NCI-H2081 treated with DMSO at 0.1 percent for 48 hours (cell line): ENCODE results near the gene SNIP1.
"Not testable (repeated sequence)": the region's sequence is repeated elsewhere in the genome, so short reads cannot be mapped to it uniquely, and the experiment has no call there.

ENCODE experiments used
- DNase-seq: peaks from one replicate; lab custom pipeline; 2025; lab: John Stamatoyannopoulos, UW

The SNIP1 gene, protein sequence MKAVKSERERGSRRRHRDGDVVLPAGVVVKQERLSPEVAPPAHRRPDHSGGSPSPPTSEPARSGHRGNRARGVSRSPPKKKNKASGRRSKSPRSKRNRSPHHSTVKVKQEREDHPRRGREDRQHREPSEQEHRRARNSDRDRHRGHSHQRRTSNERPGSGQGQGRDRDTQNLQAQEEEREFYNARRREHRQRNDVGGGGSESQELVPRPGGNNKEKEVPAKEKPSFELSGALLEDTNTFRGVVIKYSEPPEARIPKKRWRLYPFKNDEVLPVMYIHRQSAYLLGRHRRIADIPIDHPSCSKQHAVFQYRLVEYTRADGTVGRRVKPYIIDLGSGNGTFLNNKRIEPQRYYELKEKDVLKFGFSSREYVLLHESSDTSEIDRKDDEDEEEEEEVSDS

DNA sequence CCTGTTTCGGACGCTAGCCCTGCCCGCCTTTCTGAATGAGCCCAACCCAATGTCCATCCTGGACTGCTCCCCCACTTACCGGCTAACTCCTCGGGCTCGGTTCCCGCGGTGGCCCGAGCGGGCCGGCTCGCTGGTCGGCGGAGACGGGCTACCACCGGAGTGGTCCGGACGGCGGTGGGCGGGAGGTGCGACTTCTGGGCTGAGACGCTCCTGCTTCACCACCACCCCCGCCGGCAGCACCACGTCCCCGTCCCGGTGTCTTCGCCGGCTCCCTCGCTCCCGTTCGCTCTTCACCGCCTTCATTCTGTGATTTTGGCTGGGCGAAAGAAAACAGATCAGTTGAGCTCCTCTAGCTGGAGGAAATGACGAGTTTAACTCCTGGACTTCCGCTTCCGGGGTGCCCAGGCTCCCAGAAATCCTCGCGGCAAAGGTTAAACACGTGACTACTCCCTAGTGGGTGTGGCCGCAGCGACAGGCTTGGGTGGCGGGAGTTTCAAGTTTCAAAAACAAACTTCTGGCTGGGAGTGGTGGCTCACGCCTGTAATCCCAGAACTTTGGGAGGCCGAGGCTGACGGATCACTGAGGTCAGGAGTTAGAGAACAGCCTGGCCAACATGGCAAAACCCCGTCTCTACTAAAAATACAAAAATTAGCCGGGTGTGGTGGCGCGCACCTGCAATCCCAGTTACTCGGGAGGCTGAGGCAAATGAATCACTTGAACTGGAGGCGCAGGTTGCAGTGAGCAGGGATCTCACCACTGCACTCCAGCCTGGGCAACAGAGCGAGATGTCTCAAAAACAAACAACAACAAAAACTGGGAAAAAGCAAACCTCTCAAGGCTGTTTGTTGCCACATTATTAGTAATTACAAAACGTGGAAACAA is at the start of gene SNIP1:
SNIP1 (minus strand) TSS at position 367 of the 882 bp plus-strand sequence; CDS start at position 303, 64 bp downstream.
- peak; percentile 79 for DNase-seq

DNA sequence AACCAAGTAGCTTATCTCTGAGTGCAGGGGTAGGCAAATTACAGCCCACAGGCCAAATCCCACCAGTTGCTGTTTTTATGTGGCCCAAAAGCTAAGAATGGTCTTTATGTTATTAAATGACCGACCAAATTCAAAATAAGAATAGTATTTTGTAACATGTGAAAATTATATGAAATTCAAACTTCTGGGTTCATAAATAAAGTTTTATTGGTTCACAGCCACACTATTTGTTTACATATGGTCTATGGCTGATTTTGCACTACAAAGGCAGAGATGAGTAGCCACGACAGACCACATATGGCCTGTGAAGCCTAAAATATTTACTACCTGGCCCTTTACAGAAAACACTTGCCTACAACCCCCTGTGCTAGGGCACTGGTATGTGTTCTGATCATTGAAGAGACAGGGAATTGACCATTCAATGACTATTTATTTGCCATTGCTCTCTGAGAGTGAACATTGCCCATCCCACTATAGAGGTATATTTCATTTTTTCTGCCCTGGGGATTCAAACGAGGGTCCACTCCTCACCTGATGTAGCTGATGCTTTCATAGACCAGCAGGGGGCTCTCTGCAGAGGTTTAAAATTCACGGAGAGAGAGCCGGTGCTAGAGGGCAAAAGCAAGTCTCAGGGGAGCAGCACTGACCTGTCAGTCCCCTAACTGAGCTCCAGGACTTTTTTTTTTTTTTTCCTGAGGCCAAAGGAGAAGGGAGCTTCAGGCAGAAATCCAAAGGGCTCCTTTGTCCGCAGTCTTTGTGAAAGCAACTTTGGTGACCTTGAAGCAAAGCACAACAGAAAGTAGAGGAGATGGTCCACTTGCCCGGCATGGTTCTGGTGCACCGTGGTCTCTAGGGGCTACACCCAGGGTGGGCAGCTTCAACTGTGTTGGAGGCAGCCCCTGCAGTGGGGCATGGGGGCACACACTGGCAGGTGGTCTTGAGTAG is 48.9 kb upstream of the SNIP1 start:
- DNase-seq, result no peak

DNA sequence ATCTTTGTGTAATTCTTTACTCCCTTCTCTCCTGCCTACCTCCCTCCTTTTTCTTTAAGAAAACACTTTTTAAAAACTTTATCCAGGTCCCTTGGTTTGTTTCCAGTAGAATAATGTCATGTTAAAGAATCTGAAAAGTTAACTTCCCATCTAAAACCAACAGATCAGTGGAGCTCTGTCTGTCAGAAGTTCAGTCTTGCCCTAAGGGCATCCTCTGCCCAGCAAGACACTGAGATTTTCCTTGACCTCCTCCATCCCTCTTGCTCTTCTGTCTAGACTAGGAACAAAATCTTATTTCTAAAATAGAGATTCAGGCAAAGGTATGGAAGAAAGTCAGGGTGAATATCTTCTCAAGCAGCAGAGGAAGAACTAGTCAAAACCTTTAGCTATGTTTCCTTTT is 47.3 kb upstream of the SNIP1 start:
- DNase-seq, result no peak

DNA sequence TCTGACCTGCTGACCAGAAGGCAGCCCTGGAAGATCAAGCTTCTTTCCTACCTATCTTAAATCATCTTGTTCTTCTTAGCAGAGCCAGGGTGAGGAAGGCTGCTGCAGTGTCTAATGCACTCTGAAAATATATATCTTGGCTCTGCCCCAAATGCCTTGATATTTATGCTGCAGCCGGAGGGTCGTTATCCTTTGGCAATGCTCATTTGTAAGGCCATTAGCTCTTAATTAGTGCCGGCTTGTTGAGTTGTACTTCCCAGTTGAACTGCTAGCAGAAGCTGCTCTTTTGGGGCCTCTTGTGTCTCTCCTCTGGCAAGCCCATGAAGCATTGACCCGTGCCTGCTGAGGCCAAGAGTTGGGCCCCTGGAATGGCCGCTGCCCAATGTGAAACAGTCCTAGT is 45.8 kb upstream of the SNIP1 start:
- no peak for DNase-seq

DNA sequence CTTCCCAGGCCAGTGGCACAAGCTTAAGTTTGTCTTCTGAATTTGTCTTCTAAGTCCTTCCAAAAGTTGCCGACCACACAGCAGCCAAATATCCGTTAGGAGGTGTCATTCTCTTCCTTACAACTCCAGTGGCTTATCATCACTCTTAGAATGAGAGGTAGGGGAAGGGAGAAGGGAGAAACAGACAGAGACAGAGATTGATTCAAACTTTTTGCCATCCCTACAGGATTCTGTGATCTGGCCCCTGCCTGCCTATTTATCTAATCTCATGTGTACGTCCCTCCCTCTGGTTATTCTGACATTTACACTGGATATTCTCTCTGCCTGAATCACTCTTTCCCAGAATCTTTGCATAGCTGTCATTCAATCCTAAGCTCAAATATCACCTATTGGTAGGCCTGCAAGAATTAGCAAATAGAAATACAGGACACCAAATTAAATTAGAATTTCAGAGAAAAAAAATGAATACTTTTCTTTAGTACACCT is 42.1 kb upstream of the SNIP1 start:
- no peak for DNase-seq

DNA sequence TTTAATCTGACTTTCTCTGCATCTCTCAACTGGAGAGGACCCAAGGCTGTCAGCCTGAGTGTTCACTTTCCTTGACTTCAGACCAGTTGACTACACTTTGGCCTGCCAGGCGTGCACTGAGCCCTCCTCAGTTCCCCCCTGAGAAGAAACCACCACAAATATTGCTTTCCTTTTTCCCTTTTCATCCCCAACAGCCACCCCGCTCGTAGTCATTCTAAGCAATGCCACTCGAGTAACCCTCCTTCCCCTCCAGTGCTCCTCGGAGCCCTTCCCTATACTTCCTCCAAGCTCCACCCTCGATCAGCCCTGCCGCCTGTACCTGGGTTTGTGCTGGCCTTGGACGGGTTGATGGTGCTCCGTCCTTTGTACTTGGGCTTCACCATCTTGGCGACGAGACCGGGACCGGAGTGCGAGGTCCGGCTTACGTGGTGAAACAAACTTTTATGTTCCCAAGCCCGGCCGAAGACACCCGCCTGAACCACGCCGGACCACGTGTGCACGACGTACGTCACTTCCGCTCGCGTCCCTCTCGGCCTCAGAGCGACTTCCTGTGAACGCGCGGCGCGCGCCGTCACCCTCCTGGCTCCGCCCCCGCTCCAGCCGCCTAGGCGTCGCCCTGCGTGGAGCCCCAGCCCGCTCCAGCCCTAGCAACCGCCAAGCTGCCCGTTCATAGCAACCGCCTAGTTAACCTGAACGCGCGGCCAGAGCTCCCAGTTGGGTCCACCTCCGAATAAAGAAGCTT is 41.5 kb upstream of the SNIP1 start, which contains the start of gene GNL2:
GNL2 (minus strand) TSS at position 498 of the 742 bp plus-strand sequence; CDS start at position 383, 115 bp downstream.
- DNase-seq, result peak; percentile 88

DNA sequence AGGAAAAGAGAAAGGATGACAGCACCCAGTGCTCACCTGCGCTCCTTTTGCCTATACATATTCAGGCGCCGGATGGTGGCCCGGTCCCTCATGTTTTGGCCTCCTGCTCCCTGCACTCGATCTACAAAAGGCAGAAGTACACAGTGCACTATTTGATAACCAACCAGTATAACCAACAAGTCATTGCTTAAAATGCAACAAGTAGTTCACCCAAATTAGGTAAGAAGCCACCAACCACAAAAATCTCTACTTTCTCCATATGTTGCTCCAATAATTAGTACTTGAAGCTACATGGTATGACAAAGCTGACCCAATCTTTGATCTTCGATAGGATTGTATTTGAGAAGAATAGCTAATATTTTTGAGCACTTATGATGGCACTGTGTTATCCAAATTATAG is 39.6 kb upstream of the SNIP1 start:
- no peak for DNase-seq

DNA sequence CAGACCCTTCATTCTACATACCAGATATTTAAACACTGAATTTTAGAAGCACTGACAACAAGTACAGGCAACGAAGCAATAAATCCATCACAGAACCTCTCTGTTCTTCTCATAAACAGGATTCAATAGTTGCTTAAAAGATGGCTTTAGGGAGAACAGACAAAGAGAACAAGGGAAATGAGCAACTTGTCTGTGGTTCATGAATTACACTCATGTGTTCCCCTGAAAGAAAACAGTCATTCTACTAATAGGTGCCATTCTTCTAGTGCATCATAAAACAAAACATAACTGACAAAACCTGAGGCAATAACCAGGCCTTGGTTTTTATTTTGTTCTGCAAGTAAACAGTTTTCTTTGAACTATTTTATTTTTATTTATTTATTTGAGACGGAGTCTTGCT is 34.8 kb upstream of the SNIP1 start:
- DNase-seq, result no peak

DNA sequence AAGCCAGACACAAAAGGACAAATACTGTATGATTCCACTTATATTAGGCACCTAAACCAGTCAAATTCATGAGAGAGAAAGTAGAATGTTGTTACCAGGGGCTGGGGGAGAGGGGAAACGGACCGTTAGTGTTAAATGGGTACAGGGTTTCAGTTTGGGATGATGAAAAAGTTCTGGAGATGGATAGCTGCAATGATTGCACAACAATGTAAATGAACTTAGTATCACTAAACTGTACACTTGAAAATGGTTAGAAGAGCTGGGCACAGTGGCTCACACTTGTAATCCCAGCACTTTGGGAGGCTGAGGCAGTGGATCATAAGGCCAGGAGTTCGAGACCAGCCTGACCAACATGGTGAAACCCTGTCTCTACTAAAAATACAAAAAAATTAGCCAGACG is 30.5 kb upstream of the SNIP1 start:
- not testable (repeated sequence) for DNase-seq

DNA sequence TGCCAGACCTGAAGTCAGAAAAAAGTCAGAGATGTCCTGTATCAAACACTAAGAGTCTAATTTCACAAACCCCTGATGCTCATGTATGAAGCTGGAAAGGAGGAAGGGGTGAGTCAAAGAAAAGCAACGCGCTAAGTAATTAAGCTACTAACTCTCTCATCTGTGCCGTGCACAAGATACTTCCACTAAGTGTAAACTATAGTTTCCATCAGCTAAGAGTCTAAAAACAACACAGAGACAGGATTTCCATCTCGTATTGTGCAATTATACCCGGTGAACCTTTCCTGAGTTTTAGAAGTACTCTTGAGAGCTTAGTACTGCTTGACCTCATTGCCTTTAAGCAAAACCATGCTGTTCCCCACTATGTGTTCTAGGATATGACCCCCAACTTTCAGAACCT is 21.6 kb upstream of the SNIP1 start:
- DNase-seq, result no peak

DNA sequence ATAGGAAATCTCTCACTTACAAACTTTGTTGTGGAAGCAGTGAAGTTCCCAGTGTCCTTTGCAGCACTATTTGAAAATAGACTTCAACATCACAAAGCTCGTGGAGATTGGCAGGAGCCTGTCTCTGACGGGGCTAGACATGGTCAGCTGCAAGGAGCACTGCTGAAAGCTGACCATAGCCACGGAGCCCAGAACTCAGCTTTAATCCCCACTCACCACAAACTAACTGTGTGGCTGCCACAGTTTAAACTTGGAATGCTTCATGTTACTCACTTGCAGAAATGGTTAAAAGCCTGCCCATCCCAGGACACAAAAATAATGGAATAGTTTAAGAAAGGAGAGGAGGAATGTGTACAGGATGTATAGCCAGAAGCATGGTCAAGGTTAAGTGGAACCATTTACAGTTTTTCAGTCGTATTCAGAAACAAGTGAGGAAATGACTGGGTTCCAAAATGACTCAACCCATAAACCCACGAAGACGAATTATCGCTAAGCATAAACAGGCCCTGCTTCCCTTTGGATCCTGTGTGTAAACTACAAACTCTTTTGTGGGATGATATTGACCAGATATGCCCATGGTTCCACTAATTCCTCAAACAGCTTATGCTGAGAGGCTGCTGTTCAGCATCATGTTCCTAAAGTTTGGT is 20.9 kb upstream of the SNIP1 start:
- no peak for DNase-seq

DNA sequence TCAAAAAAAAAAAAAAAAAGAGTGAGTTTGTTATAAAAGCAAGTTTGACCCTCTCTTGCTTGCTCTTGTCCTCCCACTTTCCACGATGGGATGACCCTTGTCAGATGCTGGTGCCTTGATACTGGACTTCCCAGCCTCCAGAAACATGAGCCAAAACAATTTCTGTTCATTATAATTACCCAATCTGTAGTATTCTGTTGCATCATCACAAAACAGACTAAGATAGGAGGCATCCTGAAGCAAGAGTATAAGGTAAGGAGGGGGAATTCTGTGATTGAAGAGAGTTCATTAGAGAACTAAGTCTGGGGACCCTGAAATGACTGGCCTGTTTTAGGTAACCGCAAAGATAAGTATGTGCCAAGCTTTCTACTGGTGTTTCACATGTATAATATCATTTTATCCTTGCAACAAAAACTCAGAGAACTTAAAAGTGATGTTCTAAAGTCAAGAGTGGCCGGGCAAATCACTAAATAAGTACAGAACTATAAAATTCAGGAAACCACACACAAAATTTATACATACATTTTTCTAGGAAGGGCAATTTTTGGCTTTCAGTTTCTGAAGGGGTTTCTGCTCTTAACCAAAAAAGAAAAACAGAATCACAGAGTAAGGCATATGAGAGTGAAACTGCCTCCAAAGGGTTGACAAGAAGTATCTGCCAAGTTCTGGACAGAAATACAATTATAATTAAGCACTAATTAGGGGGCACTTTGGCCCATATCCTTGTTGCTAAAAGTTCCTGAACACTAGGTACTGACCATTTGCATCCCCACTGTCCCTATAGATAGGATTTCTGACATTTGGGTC is 16.6 kb upstream of the SNIP1 start:
- no peak for DNase-seq

DNA sequence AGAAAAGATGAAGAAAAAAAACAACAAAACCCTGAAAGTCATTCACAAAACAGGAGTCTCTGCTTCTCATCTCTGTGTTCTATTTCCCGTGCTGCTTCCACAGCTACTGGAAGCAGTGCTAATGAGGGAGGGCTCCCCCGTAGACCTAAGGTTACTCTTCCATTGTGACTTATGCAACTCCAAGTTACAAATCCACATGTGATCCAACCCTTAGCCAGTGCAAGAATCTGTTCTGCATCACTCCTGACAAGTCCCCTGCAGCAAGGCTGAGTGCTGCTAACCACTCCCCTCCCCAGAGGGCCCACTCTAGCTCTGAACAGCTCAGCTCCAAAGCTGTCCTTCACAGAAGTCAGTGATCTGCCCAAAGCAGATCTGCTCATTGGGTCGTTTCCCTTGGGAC is 12.9 kb upstream of the SNIP1 start:
- DNase-seq, result no peak

DNA sequence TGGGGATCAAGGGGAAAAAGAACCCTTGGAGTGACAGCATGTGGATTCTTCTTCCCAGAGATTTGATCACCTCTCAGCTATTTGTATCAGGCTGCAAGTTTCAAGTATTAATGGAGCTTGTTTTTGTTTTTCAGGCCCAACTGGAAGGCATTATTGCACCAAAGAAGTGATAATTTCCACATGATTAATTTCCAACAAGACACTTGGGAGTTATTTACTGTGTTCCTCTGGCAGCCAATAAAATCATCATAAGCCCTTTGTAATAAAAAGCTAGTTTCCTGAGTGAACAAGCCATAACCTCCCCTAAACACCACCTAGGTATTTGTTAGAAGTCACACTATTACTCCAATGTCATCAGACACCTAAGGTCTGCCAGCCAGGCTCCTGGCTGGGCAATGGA is 10.8 kb upstream of the SNIP1 start:
- DNase-seq, result no peak

DNA sequence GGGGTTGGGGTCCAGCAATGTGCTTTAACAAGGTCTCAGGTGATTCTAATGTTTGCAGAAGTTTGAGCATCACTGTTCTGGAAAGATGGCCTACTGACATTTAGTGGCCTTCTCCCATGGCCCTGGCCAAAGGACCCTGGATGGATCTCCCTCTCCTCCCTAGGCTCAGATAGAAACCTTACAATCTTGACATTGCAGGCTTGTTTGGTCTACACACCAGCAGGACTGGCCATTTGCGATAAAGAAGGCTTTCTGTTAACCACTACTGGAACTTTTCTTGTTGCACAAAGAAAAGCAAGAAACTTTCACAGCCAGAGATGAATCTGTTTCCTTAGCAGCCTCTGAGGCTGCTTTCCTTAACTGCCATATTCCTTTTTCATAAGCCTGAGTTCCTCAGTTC is 8.9 kb upstream of the SNIP1 start:
- no peak for DNase-seq

DNA sequence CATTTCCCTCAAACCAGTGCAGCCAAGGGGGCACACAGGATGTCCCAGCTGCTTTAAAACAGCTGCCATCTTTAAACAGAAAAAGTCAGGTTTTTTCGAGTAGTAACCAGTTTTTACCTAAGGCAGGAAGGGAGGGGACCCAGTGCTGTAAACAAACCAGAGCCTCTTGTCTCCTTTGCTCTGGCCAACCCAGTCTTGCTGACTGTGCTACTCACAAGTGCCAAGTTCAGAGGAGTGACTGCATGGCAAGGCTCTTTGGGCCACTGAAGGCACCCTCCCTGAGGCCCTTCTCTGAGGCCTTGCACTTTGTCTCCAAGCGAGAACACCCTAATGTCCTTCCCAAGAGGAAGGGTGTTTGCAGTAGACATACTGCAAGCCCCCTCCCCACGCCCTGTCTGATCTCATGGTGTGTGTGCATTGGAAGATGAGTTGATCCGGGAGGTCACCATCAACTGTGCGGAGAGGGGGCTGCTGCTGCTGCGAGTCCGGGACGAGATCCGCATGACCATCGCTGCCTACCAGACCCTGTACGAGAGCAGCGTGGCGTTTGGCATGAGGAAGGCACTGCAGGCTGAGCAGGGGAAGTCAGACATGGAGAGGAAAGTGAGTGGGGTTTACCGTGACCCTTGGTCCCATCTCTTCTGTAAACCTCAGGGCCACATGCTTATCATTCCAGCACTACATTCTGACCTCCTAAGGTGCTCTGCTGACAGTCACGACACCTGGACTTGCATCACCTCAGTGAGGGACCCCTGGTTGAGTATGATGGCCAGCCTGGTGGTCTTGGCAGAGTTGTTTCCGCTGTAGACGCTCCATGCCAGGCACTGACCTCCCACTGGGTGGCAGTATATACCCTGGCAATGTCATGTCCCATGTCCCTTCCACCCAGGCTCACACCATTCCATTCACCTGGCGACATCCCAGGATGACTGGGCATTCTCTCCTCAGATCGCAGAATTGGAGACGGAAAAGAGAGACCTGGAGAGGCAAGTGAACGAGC is 7.3 kb upstream of the SNIP1 start:
- no peak for DNase-seq

DNA sequence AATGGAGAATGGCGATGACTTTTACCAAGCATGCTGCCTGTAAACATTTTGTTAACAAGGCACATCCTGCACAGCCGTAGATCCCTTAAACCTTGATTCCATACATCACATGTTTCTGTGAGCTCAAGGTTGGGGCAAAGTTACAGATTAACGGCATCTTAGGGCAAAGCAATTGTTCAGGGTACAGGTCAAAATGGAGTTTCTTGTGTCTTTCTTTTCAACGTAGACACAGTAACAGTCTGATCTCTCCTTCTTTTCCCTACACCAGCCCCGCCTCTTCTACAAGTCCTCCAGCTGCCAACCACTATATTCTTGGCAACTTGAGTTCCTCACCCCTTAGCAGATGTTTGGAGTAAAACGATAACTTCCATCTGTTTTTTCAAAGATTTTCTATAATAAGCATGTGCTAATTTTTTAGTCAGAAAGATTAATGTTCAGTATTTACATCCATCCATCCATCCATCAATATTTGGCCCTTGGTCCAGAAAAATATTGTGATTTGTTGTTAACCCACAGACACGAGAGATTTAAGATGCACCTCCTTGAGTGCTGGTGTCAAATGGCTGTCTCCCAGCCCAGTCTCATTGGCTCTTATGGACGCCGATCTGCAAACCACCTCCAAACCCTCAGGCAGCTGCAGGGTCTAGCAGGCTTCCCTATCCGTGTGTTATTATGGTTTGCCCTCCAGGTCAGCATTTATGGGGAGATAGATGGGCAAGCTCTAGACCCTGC is 6.5 kb upstream of the SNIP1 start:
- no peak for DNase-seq

DNA sequence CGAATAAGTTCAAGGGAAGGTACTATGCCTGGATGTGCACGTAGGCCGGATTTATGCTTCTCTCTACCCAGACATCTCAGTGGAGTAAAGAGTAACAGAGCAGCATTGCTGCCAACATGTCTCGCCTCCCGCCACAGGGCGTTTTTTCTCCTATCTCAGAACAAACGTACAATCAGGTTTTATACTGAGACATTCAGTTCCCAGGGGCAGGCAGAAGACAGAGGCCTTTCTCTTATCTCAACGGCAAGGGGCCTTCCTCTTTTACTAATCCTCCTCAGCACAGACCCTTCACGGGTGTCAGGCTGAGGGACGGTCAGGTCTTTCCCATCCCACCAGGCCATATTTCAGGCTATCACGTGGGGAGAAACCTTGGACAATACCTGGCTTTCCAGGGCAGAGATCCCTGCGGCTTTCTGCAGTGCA is 5.9 kb upstream of the SNIP1 start:
- not testable (repeated sequence) for DNase-seq
